ENCODE measurements around the gene NOC4L. TPM values are rescaled to one million over a fixed set of nuclear protein-coding genes. Genes with fewer than 3 reads are reported as not detected.
A peak's percentile ranks its signal among the peaks of the same experiment; 100 is the strongest.

Gene NOC4L
- total RNA-seq, 2 experiments from 2014 or later, result 31.0 to 47.6 TPM

DNA sequence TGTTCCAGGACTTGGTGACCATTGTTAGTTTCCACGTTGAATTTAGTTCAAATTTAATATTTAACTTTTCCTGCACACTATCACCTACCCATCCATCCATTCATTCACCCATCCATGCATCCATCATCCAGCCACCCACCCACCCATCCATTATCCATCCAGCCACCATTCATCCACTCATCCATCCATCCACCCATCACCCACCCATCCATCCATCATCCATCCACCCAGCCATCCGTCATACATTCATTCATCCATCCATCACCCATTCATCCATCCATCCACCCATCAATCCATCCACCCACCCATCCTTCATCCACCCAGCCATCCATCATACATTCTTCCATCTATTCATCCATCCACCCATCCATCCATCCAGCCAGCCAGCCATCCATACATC is 21.8 kb downstream of the NOC4L start:
- intact Hi-C loops (cut with micrococcal nuclease; ENCODE audit: unreplicated experiment), result no loop called here
- 0 out of 2 replicates have a peak, but pooled peaks cover 4% of the 10 kb centered on the region for H3K9me3 ChIP-seq (ENCODE audit: low read length)
- H4K20me1 ChIP-seq (ENCODE audit: insufficient read depth, low read length), result no peaks in the 10 kb centered on the region
- no peak overlapping the region for H3K27ac ChIP-seq (ENCODE audit: low read depth, low read length, poor library complexity, severe bottlenecking)
- TF ChIP-seq, protein P1, sequence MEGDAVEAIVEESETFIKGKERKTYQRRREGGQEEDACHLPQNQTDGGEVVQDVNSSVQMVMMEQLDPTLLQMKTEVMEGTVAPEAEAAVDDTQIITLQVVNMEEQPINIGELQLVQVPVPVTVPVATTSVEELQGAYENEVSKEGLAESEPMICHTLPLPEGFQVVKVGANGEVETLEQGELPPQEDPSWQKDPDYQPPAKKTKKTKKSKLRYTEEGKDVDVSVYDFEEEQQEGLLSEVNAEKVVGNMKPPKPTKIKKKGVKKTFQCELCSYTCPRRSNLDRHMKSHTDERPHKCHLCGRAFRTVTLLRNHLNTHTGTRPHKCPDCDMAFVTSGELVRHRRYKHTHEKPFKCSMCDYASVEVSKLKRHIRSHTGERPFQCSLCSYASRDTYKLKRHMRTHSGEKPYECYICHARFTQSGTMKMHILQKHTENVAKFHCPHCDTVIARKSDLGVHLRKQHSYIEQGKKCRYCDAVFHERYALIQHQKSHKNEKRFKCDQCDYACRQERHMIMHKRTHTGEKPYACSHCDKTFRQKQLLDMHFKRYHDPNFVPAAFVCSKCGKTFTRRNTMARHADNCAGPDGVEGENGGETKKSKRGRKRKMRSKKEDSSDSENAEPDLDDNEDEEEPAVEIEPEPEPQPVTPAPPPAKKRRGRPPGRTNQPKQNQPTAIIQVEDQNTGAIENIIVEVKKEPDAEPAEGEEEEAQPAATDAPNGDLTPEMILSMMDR (conservative IDR thresholded peaks at IDR 0.05; ENCODE audit: low read length), result no peak
- TF ChIP-seq EZH2phosphoT487 (IDR thresholded peaks at IDR 0.05; ENCODE audit: borderline replicate concordance, low read depth, low read length), result no peak
- ChIA-PET POLR2A (no interaction called here), CTCF (ENCODE audit: unreplicated experiment) (no interaction called here)
- no peak overlapping the region for H3K4me3 ChIP-seq (ENCODE audit: low read depth, low read length, poor library complexity, severe bottlenecking)
- H3K79me2 ChIP-seq (ENCODE audit: insufficient read depth, low read depth, low read length), result no peaks in the 10 kb centered on the region
- no peak overlapping the region for H2AFZ ChIP-seq (ENCODE audit: low read length)
- no peak for DNase-seq (ENCODE audit: low spot score)
- H3K4me1 ChIP-seq (ENCODE audit: insufficient read depth, low read length, poor library complexity, severe bottlenecking), result no peaks in the 10 kb centered on the region
- no peaks in the 10 kb centered on the region for H3K9me2 ChIP-seq (ENCODE audit: insufficient read depth, low read length)
- H3K4me2 ChIP-seq (ENCODE audit: low read length), result no peak overlapping the region
- no peaks in the 10 kb centered on the region for H3K36me3 ChIP-seq (ENCODE audit: insufficient read depth, low read length)
- BruUV-seq (replicated peaks), result no TSS peak

DNA sequence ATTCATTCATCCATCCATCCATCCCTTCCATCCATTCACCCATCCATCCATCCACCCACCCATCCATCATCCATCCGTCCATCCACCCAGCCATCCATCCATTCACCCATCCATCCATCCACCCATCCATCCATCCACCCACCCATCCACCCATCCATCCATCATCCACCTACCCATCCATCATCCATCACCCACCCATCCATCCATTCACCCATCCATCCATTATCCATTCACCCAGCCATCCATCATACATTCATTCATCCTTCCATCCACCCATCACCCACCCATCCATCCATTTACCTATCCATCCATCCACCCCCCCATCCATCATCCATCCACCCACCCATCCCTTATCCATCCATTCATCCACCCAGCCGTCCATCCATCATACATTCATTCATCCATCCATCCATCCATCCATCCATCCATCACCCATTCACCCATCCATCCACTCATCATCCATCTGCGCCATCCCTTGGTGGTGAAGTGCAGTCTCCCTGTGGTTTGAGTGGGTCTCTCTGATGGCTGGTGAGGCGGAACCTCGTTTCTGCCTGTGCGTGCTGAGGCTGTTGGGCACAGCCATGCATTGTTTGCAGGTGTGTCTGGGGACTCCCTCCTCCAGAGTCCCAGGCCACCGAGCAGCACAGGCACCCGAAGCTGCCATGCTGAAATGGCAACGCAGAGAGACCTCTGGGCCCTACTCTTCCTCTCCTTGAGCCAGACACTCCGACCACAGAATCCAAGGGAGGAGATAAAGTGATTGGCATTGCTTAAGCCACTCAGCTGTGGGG is 22.7 kb downstream of the NOC4L start:
- TSS peak; percentile 64 for BruUV-seq (replicated peaks)
- no peak for DNase-seq (ENCODE audit: low spot score)
- Histone ChIP-seq H3K27ac (ENCODE audit: low read depth, low read length, poor library complexity, severe bottlenecking) (no peak overlapping the region), H3K4me1 (ENCODE audit: insufficient read depth, low read length, poor library complexity, severe bottlenecking) (no peaks in the 10 kb centered on the region), H3K9me2 (ENCODE audit: insufficient read depth, low read length) (no peaks in the 10 kb centered on the region), H2AFZ (ENCODE audit: low read length) (no peak overlapping the region), H3K36me3 (ENCODE audit: insufficient read depth, low read length) (no peaks in the 10 kb centered on the region), H3K9me3 (ENCODE audit: low read length) (0 out of 2 replicates have a peak, but pooled peaks cover 4% of the 10 kb centered on the region), H3K4me2 (ENCODE audit: low read length) (no peak overlapping the region), H3K4me3 (ENCODE audit: low read depth, low read length, poor library complexity, severe bottlenecking) (no peak overlapping the region), H4K20me1 (ENCODE audit: insufficient read depth, low read length) (no peaks in the 10 kb centered on the region), H3K79me2 (ENCODE audit: insufficient read depth, low read depth, low read length) (no peaks in the 10 kb centered on the region)
- intact Hi-C loops (cut with micrococcal nuclease; ENCODE audit: unreplicated experiment), result no loop called here
- ChIA-PET POLR2A (no interaction called here), CTCF (ENCODE audit: unreplicated experiment) (no interaction called here)
- TF ChIP-seq EZH2phosphoT487 (IDR thresholded peaks at IDR 0.05; ENCODE audit: borderline replicate concordance, low read depth, low read length), result no peak
- TF ChIP-seq, protein P1 (conservative IDR thresholded peaks at IDR 0.05; ENCODE audit: low read length), result no peak

DNA sequence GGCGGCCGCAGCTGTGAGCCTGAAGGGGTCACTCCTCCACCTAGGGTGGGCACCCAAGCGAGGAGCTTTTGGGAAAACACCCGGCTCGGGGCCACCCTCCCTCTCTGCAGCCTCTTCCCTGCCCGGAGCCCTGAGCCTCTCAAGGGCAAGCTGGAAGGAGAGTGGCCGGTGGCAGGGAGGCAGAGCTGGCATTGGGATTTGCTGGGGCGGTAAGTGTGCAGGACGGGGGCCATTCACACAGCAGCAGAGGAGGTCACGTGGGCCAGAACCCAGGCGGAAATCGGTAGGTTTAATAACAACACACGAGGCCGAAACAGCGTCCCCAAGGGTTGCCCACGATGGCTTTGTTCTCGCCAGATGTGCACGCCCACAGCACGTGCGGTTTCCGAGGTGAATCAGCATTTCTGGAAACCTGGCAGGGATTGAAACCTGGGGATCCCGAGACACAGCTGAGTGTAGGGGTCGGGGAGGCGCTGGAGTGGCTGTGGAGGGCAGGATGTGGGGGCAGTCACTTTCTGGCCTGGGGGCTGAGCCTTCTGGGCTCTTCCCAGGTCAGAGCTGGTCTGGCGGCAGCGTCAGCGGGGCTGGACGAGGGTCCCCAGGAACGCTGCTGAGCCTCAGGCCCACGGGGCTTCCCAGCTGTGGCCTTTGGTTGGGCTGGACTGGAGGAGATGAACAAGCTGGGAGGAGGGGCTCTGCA is 23.5 kb downstream of the NOC4L start:
- H2AFZ ChIP-seq (ENCODE audit: low read length), result no peak overlapping the region
- H3K4me1 ChIP-seq (ENCODE audit: insufficient read depth, low read length, poor library complexity, severe bottlenecking), result no peaks in the 10 kb centered on the region
- no peak overlapping the region for H3K4me3 ChIP-seq (ENCODE audit: low read depth, low read length, poor library complexity, severe bottlenecking)
- intact Hi-C loops (cut with micrococcal nuclease; ENCODE audit: unreplicated experiment), result no loop called here
- CTCF ChIA-PET (ENCODE audit: unreplicated experiment), result no interaction called here
- POLR2A ChIA-PET, result no interaction called here
- H3K27ac ChIP-seq (ENCODE audit: low read depth, low read length, poor library complexity, severe bottlenecking), result no peak overlapping the region
- H4K20me1 ChIP-seq (ENCODE audit: insufficient read depth, low read length), result no peaks in the 10 kb centered on the region
- H3K9me2 ChIP-seq (ENCODE audit: insufficient read depth, low read length), result no peaks in the 10 kb centered on the region
- BruUV-seq (replicated peaks), result no TSS peak
- DNase-seq (ENCODE audit: low spot score), result peak; percentile 11
- H3K9me3 ChIP-seq (ENCODE audit: low read length), result 0 out of 2 replicates have a peak, but pooled peaks cover 4% of the 10 kb centered on the region
- no peak overlapping the region for H3K4me2 ChIP-seq (ENCODE audit: low read length)
- TF ChIP-seq, protein P1 (conservative IDR thresholded peaks at IDR 0.05; ENCODE audit: low read length), result no peak
- H3K79me2 ChIP-seq (ENCODE audit: insufficient read depth, low read depth, low read length), result no peaks in the 10 kb centered on the region
- no peaks in the 10 kb centered on the region for H3K36me3 ChIP-seq (ENCODE audit: insufficient read depth, low read length)
